Suppressor macrophage (primary cell): ENCODE results near the gene TRIM3.
"Not testable (repeated sequence)": the region's sequence is repeated elsewhere in the genome, so short reads cannot be mapped to it uniquely, and the experiment has no call there.

ENCODE experiments used
- DNase-seq, 4 experiments: peaks; one replicate each; pipeline ENCODE4 v3.0.0-alpha.2; 2020 to 2022
- total RNA-seq, 17 experiments: gene quantifications; one replicate each; lab custom pipeline; 2026; ENCODE audit warnings: mixed read lengths in 6 of 17, inconsistent platforms in 3 of 17; lab: John Stamatoyannopoulos, UW

TRIM3 gene
- 4.7 to 18.1 (median 9.6) reads per million in 17 experiments for total RNA-seq

DNA sequence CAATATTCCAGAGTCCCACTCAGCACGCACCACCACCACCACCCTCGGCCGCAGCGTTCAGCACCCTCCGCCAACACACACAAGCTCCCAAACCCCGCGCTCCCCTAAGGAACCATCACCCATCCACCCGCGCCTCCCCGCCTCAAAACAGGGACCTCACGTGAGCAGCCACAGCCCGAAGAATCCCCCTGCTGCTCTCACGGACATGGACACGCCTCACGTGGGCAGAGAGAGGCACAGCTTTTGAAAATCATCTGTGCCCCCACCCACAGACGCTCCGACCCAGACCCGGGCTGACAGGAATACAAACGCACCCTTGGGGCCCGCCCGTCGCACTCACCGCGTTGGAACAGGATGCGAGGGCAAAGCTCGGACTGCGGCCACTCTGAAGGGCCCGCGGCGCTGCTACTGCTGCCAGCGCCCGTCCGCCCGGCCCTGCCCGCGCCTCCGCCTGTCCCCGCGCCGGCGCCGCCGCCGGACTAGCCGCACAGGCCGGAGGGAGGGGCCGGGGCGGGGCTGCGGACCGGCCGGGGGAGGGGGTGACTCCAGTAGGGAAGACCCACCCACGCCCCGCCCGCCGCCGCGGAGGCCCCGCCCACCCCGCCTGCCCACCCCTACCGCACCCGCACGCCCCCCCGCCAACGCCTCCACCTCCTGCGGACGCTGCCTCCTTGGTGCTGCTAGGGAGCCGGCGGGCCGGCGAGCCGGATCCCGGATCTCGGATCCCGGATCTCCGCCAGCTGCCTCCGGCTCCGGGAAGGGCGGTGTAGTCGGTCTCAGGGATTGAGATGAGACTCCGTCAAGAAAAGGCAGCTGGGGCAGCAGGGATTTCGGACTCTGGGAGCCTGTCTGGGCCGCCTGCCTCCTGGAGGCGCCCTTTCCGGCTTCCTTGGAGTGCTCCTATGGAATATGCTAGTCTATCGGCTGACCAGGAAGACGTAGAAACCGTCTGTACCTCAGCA, at the start of gene TRIM3:
TRIM3 (minus strand) TSS at position 491 of the 962 bp plus-strand sequence. CDS start 8,246 bp downstream, outside the sequence.
- DNase-seq, result peak; percentile 77 to 95 (median 88)

DNA sequence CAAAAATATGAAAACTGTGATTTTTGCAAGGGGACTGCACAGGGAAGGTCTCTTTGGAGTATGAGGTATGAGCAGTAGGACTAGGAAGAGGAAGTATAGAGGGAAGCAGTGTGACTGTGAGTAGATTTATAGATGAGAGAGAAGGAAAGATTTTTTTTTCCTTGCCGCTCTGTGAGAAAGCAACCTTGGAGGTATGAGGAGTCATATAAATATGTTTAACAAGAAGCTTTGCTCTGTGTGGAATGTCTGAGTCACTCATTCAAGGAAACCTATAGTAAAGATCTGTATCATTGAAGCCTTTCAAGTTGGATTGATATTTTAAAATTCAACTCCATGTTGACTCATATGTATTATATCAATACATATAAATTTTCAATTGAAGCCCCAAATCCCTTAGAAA, 49.5 kb upstream of the TRIM3 start:
- peak in 2 of 4 experiments; percentile 7 to 14 for DNase-seq

DNA sequence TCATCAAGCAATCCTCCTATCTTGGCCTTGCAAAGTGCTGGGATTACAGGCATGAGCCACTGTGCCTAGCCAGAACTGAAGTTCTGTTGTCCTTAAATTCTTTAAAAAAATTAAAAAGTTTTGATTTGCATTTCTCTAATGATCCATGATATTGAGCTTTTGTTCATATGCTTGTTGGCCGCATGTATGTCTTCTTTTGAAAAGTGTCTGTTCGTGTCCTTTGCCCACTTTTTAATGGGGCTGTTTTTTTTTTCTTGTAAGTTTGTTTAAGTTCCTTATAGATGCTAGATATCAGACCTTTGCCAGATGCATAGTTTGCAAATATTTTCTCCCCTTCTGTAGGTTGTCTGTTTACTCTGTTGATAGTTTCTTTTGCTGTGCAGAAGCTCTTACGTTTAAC, 48.2 kb upstream of the TRIM3 start:
- DNase-seq, result not testable (repeated sequence)

DNA sequence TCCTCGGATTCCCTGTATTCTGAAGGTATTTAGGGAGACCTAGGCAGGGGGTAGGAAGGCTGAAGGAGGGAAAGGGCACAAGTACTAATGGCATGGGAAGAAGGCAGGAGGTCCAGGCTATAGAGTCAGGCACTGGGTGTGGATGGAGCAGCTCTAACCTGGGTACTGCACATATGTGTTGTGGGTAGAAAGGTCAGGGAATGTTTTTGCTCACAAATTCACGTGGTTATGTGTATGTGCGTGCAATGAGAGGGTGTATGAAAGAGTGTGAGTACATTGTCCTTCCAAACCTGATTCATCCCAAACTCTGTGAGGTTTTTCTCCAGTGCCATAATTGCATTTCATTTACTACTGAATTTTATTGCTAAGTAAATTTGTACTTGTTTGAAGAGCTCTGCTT, 46.5 kb upstream of the TRIM3 start:
- DNase-seq, result no peak

DNA sequence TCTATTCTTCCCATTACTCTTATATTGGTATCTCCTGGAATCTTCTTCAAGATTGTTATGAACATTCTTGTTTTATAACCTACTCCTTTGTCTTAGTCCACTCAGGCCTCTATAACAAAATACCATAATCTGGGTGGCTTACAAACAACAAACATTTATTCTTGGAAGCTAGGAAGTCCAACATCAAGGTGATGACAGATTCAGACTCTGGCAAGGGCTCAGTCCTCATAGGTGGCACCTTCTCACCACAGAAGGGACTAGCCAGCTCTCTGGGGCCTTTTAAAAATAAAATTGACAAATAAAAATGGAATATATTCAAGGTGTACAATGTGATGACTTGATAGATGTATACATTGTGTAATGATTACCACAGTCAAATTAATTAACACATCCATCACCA, 43.1 kb upstream of the TRIM3 start:
- DNase-seq, result no peak

DNA sequence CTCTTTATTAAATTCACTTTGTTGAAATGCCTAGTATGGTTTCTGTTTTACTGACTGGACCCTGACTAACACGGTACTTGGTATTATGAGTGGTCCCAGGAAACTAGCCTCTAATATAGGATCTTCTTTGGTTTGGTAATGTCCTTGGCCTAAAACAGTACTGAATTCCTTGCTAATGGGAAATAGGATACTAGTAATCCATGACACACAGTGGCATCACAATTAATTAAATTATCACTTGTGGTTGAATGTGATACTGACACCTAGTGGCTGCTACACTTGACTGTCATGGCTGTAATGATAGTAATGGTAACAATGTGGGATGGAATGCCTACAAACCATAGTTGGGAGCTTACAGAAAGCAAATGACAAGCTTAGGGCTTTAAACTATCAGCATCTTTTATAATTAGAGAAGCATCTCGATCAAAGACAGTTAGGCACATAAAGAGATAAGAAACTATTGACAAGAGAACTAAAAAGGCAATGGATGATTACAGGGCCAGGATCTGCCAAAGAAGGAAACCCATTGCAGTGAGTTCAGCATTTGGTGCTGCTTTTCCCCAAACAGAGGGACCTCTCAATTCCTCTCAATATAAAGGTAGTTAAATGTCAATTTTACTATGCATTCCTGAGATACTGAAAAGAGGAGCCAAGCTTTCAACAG, 32.0 kb upstream of the TRIM3 start:
- DNase-seq, result peak; percentile 39 to 59 (median 49)

GRCh38 chr11:6504166-6504565, 30.4 kb upstream of the TRIM3 start:
- no peak for DNase-seq

GRCh38 chr11:6502382-6502781, 28.6 kb upstream of the TRIM3 start:
- no peak for DNase-seq

DNA sequence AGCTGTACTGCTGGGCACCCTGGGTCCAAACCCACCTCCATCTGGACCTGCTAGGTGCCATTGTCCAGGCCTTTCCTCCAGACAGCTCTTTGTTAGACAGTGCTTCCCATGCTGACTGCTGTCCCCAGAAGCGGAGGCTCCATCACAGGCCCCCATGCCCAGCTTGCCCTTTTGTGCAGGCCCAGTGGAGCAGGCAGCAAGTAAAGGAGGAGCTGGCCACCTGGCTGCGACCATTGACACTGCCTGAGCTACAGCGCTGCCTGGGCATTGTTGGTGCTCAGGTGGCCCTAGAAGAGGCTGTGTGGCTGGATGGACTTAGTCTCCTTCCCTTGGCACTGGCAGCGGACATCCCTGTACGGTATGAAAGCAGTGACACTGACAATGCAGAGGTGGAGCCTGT, 24.8 kb upstream of the TRIM3 start:
- no peak for DNase-seq

DNA sequence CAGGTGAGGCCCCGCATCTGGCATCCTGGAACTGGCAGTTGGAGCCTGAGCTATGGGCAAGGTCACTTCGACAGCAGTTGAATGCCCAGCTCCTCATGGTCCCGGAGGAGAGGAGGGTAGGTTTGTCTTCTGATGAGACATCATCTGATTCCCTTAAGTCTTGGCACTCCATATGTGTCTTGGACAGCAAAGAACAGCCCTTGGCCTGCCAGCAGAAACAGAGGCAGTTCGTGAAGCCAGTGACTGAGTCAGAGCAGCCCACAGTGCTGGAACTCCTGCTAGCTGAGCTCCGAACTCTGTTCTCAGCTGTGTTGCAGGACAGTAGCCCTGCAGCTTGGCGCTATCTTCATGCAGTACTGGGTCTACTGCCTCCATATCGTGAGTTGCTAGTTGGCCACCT, 24.4 kb upstream of the TRIM3 start:
- DNase-seq, result no peak

- no peak for DNase-seq
Observed at GRCh38 chr11:6497069-6497839, 23.5 kb upstream of the TRIM3 start, which contains the start of gene DNHD1. TSS of gene DNHD1 (plus strand) at chr11:6497280. CDS start at chr11:6498216, 936 bp downstream.

DNA sequence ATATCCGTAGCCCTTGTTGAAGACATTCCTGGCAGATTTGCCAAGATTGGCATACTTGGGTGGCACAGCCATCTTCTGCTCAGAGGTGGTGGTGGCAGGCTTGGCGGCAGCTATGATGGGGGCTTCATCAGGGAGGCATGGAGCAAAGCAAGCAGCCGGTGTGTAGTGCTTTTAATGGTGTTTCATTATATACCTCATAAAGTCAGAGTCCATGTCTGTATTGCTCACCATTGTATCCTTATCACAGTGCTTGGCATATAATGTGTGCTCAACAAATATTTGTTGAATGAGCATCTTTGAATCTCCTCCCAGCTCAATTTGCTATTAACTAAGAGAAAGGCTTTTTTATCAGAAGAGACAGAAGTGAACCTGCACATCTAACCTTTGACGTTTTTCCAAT, 15.6 kb upstream of the TRIM3 start:
- no peak for DNase-seq

GRCh38 chr11:6488821-6489220, 15.1 kb upstream of the TRIM3 start:
- DNase-seq, result no peak

DNA sequence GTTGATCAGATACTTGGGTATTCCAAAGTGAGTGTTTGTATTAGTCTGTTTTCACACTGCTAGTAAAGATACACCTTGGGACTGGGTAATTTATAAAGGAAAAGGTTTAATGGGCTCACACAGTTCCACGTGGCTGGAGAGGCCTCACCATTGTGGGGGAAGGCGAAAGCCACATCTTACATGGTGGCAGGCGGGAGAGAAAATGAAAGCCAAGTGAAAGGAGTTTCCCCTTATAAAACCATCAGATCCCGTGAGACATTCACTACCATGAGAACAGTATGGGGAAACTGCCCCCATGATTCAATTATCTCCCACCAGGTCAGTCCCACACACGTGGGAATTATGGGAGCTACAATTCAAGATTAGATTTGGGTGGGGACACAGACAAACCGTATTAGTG, 14.6 kb upstream of the TRIM3 start:
- no peak for DNase-seq

DNA sequence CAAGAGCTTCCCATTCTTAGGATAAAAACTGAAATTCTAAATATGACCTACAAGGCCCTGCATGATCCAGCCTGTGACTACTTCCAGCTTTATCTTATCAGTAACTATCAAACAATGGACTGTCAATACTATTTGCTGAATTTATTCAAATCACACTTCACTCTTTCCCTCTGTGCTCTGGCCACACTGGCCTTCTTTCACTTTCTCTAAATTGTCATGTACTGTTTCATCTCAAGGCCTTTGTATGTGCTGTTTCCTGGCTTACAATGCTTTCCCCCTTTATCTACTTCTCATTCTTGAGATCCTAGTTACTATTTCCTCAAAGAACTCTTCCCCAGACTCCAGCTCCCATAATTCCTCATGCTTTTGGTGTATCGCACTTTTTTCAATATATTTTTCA, 13.2 kb upstream of the TRIM3 start:
- no peak for DNase-seq

DNA sequence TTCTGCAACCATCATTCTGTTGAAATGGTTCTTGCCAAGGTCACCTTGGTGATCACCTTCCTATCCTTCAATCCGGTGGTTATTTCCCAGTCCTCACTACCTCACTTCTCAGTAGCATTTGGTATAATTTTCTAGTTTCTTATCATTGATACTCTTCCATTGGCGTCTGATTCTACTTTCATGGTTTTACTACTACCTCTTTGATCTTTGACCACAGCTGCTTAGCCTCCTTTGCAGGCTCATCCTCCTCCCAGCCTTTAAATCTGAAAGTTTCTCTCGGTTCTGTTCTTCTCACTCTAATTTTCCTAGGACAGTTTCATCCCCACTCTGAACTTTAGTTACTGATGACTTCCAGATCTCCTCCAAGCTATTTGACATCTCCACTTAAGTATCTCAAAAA, 12.5 kb upstream of the TRIM3 start:
- no peak for DNase-seq

- no peak for DNase-seq
Observed at GRCh38 chr11:6485661-6486060, 11.9 kb upstream of the TRIM3 start.

DNA sequence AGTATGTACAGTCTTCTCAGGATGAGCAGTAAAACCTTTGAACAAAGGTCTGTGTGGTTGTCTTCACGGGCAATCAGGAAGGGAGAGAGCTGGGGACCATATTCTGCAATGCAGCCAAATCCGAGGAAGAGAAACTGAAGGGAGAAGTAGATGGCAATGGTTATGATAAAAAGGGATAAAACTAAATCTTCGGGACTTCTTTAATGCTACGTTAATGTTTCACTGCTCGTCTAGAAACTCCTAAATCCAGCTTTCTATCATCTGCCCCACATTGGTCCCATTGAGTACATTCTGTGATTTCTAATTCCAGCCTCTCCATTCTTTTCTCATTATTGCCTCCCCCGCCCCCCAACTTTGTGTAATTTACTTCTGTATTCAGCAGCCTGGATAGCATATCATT, 9.3 kb upstream of the TRIM3 start:
- DNase-seq, result no peak

DNA sequence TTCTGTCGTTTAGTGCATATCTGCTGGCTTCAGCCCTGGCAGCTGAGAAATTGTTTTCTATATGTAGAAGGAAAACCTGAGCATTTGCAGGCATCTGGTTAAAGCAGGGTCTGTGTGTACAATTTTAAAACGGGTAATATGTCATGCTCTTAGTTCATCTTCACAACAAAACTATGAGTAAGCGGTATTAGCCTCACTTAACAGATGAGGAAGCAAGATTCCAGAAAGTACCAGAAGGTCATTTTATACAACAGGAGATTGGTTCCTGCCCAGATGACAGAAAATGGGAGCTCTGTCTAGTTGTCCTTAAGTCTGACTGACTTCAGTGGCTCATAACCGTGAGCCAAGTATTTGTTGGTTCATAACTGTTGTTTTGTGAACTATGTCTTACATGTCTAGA, 8.7 kb upstream of the TRIM3 start:
- DNase-seq, result peak; percentile 16 to 68 (median 40)

DNA sequence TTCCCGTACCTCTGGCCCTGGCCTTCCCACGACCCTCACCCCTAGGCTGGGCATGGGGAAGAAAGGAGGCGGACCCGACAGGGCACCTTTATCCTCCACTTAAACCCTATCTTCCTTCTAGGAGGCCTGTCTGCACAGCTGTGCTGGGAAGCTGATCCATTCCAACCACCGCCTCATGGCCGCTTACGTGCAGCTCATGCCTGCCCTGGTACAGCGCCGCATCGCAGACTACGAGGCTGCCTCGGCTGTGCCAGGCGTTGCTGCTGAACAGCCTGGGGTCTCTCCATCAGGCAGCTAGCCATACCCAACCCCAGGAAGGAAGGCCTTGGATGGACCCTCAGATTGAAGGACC, 8.2 kb upstream of the TRIM3 start:
- DNase-seq, result no peak

- DNase-seq, result peak; percentile 99 to 100 (median 99)
Observed at GRCh38 chr11:6481012-6481923, 7.5 kb upstream of the TRIM3 start, which contains the start of the genes ARFIP2 and TIMM10B. TSS of gene ARFIP2 (minus strand) at chr11:6481331. CDS start at chr11:6480421, 910 bp downstream. TSS of gene TIMM10B (plus strand) at chr11:6481501. CDS start at chr11:6481517, 16 bp downstream.
